Muscle layer of colon (tissue), 2 donors: ENCODE results near the gene SHD.
"Not testable (repeated sequence)": the region's sequence is repeated elsewhere in the genome, so short reads cannot be mapped to it uniquely, and the experiment has no call there.

Experiments
- H3K27ac ChIP-seq: one replicate; pipeline ENCODE4 v1.7.0; 2013; ENCODE audit warnings: low read depth, mild to moderate bottlenecking, low read length, moderate library complexity
- H3K27me3 ChIP-seq, 2 donors: one replicate each; pipeline ENCODE4 v1.7.0; 2013; ENCODE audit warnings: low read length in 2 of 2, mild to moderate bottlenecking in 2 of 2; ENCODE audit not compliant: insufficient read depth in 2 of 2, control insufficient read depth in 1 of 2
- H3K36me3 ChIP-seq: one replicate; pipeline ENCODE4 v1.7.0; 2013; ENCODE audit warnings: mild to moderate bottlenecking, low read length; ENCODE audit not compliant: insufficient read depth
- H3K4me1 ChIP-seq: one replicate; pipeline ENCODE4 v1.7.0; 2013; ENCODE audit warnings: mild to moderate bottlenecking, low read length; ENCODE audit not compliant: insufficient read depth
- H3K4me3 ChIP-seq, 2 donors: one replicate each; pipeline ENCODE4 v1.7.0; 2013; ENCODE audit warnings: low read length in 2 of 2, low read depth in 1 of 2, mild to moderate bottlenecking in 1 of 2, moderate library complexity in 1 of 2
- H3K9ac ChIP-seq: one replicate; pipeline ENCODE4 v1.7.0; 2013; ENCODE audit warnings: low read length
- H3K9me3 ChIP-seq: one replicate; pipeline ENCODE4 v1.7.0; 2013; ENCODE audit warnings: mild to moderate bottlenecking, low read length
- donor health status: abdominal sarcoma.
- donor health status: Adenocarcinoma of cecum.

The SHD gene

DNA sequence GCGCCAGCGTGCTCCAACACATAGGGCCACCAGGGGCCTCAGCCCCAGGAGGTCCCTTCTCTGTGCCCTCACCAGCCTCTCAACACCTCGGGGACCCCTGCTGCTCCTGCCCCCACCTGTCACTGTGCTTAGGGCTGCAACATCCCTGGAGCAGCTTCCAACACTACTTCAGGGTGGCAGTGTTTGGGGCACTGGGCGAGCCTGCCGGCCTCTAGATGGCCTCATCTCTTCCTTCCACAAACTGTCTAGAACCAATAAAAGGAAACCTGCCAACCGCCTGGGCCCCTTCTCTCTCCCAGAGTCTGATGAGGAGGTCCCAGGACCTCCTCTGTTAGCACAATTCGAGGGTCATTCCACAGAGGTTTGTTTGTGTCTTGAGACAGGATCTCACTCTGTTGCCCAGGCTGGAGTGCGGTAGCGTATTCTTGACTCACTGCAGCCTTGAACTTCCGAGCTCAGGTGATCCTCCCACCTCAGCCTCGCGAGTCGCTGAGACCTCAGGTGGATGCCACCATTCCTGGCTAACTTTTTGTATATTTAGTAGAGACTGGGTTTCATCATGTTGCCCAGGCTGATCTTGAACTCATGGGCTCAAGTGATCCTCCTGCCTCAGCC is 10.1 kb upstream of the SHD start:
- H3K9ac ChIP-seq = no peak overlapping the region
- no peaks in the 10 kb centered on the region for H3K9me3 ChIP-seq
- no peaks in the 10 kb centered on the region for H3K4me1 ChIP-seq
- no peaks in the 10 kb centered on the region for H3K27me3 ChIP-seq
- H3K36me3 ChIP-seq = peaks cover 25% of the 10 kb centered on the region
- H3K27ac ChIP-seq = no peak overlapping the region
- no peak overlapping the region for H3K4me3 ChIP-seq

DNA sequence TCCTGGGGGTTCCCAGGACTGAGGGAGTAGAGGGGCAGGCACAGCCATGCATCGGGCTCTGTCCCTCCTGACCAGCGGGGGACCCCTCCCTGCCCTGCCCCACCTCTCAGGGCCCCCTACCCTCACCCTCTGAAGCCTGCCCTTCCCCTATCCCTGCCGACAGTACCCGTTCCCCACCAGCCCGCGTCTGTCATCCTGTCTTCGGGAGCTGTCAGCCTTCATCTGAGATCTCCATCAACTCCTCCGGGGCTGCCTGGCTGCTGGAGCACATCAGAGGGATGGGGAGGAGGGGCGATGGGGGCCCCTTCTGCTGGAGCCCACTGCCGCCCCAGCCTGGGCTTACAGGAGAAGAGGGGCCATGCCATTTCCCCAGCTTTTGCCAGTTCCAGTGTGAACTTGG is 6.2 kb upstream of the SHD start:
- Histone ChIP-seq H3K4me3 (no peak overlapping the region), H3K4me1 (no peaks in the 10 kb centered on the region), H3K27ac (no peak overlapping the region), H3K36me3 (peaks cover 12% of the 10 kb centered on the region), H3K27me3 (peaks cover under 1 to 2% of the 10 kb centered on the region in 2 donors), H3K9me3 (no peaks in the 10 kb centered on the region), H3K9ac (no peak overlapping the region)

DNA sequence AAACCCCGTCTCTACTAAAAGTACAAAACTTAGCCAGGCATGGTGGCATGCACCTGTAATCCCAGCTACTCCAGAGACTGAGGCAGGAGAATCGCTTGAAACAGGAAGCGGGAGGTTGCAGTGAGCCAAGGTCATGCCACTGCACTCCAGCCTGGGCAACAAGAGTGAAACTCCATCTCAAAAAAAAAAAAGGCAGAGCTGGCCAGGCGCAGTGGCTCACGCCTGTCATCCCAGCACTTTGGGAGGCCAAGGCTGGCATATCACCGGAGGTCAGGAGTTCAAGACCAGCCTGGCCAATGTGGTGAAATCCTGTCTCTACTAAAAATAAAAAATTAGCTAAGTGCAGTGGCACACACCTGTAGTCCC is 4.8 kb upstream of the SHD start:
- not testable (repeated sequence) for H3K9ac ChIP-seq, H3K9me3 ChIP-seq, H3K4me3 ChIP-seq, H3K27ac ChIP-seq, H3K4me1 ChIP-seq, H3K36me3 ChIP-seq
- H3K27me3 ChIP-seq = peaks cover 3 to 15% of the 10 kb centered on the region in 2 donors

DNA sequence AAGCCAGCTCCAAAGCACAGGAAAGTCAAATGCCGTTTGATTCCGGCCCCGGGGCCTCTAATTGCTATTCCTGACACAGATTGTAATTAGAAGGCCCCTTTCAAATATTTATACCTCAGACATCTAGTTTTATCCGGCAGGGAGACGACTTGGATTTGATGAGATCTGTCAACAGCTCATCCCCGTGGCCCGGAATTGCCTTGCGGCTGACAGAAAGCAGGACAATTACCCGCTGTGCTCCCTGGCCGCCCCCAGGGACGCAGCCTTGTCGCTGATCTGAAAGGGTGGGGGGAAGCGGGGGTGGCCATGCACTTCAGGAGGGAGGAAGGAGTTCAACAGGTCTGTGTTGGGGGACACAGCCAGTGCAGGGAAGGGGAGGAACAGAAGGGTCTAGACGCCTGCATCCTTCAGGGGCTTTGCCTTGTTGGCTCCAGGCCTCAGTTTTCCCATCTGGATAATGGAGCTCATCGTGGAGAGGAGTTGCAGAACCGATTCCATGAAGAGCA is 1.8 kb upstream of the SHD start:
- Histone ChIP-seq H3K36me3 (no peaks in the 10 kb centered on the region), H3K9ac (no peak overlapping the region), H3K27ac (no peak overlapping the region), H3K9me3 (no peaks in the 10 kb centered on the region), H3K27me3 (peaks cover 10 to 38% of the 10 kb centered on the region in 2 donors), H3K4me3 (no peak overlapping the region), H3K4me1 (no peaks in the 10 kb centered on the region)

DNA sequence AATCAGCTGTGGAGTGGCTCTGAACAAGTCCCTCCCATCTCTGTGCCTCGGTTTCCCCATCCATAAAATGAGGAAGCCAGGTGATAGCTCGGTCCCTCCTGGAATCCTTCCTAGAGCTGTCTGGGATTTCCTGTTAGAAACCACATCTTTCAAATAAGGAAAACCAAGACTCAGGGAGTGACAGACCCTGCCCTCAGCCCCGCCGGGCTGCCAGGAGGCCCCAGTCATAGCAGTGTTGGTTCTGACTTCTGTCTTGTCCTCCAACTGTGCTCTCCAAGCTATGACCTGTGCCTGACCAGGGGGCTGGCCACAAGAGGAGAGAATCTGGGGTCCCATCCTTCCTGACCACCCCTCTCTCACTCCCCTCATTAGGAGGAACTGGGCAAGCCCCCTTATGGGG is 1.1 kb upstream of the SHD start:
- H3K4me1 ChIP-seq = no peaks in the 10 kb centered on the region
- peaks cover 10 to 38% of the 10 kb centered on the region in 2 donors for H3K27me3 ChIP-seq
- no peaks in the 10 kb centered on the region for H3K9me3 ChIP-seq
- no peak overlapping the region for H3K27ac ChIP-seq
- H3K9ac ChIP-seq = no peak overlapping the region
- H3K4me3 ChIP-seq = no peak overlapping the region
- no peaks in the 10 kb centered on the region for H3K36me3 ChIP-seq

DNA sequence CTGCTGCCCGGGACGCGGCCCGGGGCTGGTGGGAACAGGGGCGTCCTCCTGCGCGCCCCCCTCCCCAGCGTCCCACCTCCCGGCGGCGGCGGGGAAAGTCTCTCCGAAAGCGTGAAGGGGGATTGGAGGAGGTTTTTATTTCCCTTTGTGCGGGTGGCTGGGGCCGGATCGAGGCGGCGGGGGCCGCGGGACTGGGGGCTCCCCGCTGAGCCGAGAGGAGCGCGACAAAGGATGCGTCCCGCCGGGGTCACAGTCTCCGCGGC is 132 bp downstream of the SHD start:
- no peak overlapping the region for H3K9ac ChIP-seq
- no peaks in the 10 kb centered on the region for H3K9me3 ChIP-seq
- no peak overlapping the region for H3K27ac ChIP-seq
- no peak overlapping the region for H3K4me3 ChIP-seq
- no peaks in the 10 kb centered on the region for H3K36me3 ChIP-seq
- peaks cover 10 to 38% of the 10 kb centered on the region in 2 donors for H3K27me3 ChIP-seq
- H3K4me1 ChIP-seq = no peaks in the 10 kb centered on the region

DNA sequence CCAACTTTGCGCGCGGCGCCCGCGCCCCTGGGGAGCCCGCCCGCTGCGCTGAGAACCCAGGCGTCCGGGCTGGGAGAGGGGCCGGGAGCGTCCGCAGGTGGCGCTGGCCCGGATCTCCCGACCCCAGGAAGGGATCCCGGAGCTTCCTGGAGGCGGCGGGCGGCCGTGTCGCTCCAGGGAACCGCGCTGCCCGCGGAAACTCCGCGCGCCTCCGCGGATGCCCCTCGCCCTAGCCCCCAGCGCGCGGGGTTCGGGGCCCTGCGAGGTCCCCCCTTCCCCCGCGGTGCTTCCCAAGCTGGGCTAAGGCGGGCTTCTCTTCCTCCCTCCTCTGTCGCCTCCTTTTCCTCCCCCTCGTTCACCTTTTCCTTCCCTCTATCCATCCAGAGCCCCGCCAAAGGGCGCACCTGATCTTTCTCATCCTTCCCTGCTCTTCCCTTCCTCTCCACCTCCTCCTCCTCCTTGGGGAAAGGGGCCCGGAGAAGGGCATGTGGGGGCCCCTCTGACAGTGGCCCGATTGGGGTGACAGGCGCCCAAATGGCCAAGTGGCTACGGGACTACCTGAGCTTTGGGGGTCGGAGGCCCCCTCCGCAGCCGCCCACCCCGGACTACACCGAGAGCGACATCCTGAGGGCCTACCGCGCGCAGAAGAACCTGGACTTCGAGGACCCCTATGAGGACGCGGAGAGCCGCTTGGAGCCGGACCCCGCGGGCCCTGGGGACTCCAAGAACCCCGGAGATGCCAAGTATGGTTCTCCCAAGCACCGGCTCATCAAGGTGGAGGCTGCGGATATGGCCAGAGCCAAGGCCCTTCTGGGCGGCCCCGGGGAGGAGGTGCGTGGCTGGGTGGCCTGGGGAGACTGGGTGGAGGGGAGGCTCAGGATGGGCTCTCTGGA is 710 bp downstream of the SHD start:
- Histone ChIP-seq H3K4me1 (no peaks in the 10 kb centered on the region), H3K9ac (no peak overlapping the region), H3K27ac (no peak overlapping the region), H3K4me3 (no peak overlapping the region), H3K9me3 (no peaks in the 10 kb centered on the region), H3K27me3 (peaks cover 12 to 40% of the 10 kb centered on the region in 2 donors), H3K36me3 (no peaks in the 10 kb centered on the region)

DNA sequence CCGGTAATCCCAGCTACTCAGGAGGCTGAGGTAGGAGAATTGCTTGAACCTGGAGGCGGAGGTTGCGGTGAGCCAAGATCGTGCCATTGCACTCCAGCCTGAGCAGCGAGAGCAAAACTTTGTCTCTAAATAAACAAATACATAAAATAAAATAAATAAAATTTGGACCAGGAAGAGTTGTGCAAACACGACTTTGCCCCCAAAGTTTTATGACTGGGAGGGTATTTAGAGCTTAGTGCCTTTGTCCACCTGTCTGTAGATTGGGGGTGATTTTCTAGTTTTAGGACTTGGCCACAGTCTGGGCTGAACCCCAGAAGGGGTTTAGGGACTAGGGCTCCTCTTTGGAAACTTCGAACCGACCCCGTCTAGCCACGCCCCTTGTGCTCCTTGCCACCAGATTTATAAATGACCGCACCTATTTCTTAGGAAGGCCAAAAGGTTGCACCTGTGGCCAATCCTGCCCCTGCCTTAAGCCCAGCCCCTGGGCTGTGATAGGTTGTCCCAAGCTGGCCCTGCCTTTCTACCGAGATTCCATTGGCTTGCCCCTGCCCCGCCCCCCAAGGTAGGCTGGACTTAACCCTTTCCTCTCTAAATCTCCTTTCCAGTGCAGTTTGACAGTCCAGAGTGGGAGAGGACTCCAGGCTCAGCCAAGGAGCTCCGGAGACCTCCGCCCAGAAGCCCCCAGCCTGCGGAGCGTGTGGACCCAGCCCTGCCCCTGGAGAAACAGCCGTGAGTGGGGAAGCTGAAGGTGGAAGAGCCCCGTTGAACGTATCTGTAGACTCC is 5.3 kb downstream of the SHD start:
- no peak overlapping the region for H3K9ac ChIP-seq
- H3K4me3 ChIP-seq = no peak overlapping the region
- H3K9me3 ChIP-seq = no peaks in the 10 kb centered on the region
- no peaks in the 10 kb centered on the region for H3K36me3 ChIP-seq
- peaks cover 13 to 28% of the 10 kb centered on the region in 2 donors for H3K27me3 ChIP-seq
- H3K4me1 ChIP-seq = no peaks in the 10 kb centered on the region
- no peak overlapping the region for H3K27ac ChIP-seq

DNA sequence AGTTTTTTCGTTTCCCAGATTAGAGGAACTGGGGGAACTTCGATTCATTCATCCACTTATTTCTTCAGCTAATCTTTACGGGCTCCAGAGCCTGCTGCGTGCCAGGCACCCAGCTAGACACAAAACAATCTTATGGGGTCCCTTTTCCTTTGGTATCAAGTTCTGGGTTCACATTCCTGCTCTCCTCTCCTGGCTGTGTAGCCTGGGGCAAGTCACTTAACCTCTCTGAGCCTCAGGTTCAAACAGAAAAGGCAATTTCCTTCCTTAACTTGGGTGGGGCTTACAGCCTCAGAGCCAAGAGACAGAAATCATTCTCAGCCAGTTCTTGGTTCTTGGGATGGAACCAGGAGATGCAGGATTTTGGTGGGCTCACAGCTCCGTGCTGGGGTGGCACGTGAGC is 5.9 kb downstream of the SHD start:
- Histone ChIP-seq H3K27me3 (peaks cover 8 to 22% of the 10 kb centered on the region in 2 donors), H3K36me3 (no peaks in the 10 kb centered on the region), H3K27ac (no peak overlapping the region), H3K9ac (no peak overlapping the region), H3K4me3 (no peak overlapping the region), H3K4me1 (no peaks in the 10 kb centered on the region), H3K9me3 (no peaks in the 10 kb centered on the region)

DNA sequence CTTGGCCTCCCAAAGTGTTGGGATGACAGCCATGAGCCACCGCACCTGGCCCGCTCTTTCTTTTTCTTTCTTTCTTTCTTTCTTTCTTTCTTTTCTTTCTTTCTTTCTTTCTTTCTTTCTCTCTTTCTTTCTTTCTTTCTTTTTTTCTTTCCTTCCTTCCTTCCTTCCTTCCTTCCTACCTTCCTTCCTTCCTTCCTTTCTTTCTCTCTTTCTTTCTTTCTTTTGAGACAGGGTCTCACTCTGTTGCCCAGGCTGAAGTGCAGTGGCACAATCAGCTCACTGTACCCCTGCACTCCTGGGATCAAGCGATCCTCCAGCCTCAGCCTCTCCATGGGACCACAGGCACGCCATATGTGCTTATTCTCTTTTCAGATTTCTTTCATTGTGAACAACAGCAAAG is 7.1 kb downstream of the SHD start:
- not testable (repeated sequence) for H3K27ac ChIP-seq, H3K9ac ChIP-seq, H3K9me3 ChIP-seq, H3K36me3 ChIP-seq, H3K4me3 ChIP-seq, H3K27me3 ChIP-seq, H3K4me1 ChIP-seq

DNA sequence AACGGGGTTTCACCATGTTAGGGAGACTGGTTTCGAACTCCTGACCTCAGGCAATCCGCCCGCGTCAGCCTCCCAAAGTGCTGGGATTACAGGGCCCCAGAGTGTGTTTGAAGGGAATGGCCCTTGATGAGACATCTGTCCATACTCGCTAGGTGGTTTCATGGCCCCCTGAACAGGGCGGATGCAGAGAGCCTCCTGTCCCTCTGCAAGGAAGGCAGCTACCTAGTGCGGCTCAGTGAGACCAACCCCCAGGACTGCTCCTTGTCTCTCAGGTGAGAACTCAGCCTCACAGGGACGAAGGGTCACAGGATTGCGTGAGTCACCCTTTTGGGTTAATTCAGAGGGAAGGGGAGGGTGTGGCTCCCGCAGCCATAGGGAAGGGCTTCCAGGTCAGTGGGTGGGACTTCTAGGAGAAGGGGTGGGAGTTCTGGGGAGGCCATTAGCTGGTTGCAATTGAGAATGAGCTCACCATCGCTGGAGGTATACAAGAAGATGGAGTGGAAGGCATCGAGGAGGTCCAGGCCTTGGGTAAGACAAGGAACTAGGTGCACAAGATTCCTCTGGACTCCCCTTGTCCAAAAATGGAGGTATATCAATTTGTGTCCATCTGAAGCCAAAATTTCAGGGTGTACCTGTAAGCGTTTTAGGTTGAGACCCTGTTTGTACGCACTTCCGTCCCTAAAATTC is 9.2 kb downstream of the SHD start:
- H3K4me1 ChIP-seq = no peaks in the 10 kb centered on the region
- H3K27ac ChIP-seq = no peak overlapping the region
- H3K36me3 ChIP-seq = no peaks in the 10 kb centered on the region
- no peaks in the 10 kb centered on the region for H3K9me3 ChIP-seq
- H3K4me3 ChIP-seq = no peak overlapping the region
- peaks cover 5 to 6% of the 10 kb centered on the region in 2 donors for H3K27me3 ChIP-seq
- no peak overlapping the region for H3K9ac ChIP-seq
